Activated naive CD8-positive, alpha-beta T cell treated with anti-CD3 and anti-CD28 coated beads for 36 hours (primary cell): ENCODE data around the gene TPRA1. TPM values are rescaled to one million over a fixed set of nuclear protein-coding genes. Genes with fewer than 3 reads are reported as not detected.
"Not testable (repeated sequence)": the region's sequence is repeated elsewhere in the genome, so short reads cannot be mapped to it uniquely, and the experiment has no call there.

Source experiments
- DNase-seq: peaks from one replicate; pipeline ENCODE4 v3.0.0; 2021
- H3K27ac Mint-ChIP-seq: one replicate; pipeline ENCODE4 v1.8.0; 2022; ENCODE audit warnings: mild to moderate bottlenecking, moderate library complexity, mixed read lengths
- H3K27me3 Mint-ChIP-seq: one replicate; pipeline ENCODE4 v1.8.0; 2022; ENCODE audit warnings: mild to moderate bottlenecking, mixed read lengths
- H3K36me3 Mint-ChIP-seq: one replicate; pipeline ENCODE4 v1.8.0; 2021; ENCODE audit warnings: mild to moderate bottlenecking, mixed read lengths
- H3K4me1 Mint-ChIP-seq: one replicate; pipeline ENCODE4 v1.8.0; 2021; ENCODE audit warnings: mixed read lengths
- H3K4me3 Mint-ChIP-seq: one replicate; pipeline ENCODE4 v1.8.0; 2022; ENCODE audit warnings: mild to moderate bottlenecking, moderate library complexity, mixed read lengths
- H3K9me3 Mint-ChIP-seq: one replicate; pipeline ENCODE4 v1.8.0; 2022; ENCODE audit warnings: mixed read lengths
- total RNA-seq, 2 experiments: library from RNA; stranded (reverse); gene quantifications; one replicate each; pipeline ENCODE4 v1.2.3, GENCODE V29; 2021

TPRA1 gene
- total RNA-seq, 2 experiments from 2014 or later, result 29.4 to 32.3 TPM

DNA sequence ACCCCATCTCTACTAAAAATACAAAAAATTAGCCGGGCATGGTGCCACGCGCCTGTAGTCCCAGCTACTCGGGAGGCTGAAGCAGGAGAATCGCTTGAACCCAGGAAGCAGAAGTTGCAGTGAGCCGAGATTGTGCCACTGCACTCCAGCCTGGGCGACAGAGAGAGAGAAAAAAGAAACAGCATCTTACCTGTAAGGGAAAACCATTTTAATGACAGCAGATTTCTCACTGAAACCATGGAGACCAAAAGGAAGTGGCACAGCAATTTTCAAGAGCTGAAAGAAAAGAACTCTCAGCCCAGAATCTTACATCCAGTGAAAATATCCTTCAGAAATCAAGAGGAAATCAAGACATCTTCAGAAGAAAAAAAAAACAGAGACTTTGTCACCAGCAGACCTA lies 59.7 kb downstream of the TPRA1 start:
- H3K27ac Mint-ChIP-seq, DNase-seq, H3K4me1 Mint-ChIP-seq, H3K4me3 Mint-ChIP-seq, H3K9me3 Mint-ChIP-seq, H3K36me3 Mint-ChIP-seq: not testable (repeated sequence)
- H3K27me3 Mint-ChIP-seq, result peaks cover 12% of the 10 kb centered on the region

DNA sequence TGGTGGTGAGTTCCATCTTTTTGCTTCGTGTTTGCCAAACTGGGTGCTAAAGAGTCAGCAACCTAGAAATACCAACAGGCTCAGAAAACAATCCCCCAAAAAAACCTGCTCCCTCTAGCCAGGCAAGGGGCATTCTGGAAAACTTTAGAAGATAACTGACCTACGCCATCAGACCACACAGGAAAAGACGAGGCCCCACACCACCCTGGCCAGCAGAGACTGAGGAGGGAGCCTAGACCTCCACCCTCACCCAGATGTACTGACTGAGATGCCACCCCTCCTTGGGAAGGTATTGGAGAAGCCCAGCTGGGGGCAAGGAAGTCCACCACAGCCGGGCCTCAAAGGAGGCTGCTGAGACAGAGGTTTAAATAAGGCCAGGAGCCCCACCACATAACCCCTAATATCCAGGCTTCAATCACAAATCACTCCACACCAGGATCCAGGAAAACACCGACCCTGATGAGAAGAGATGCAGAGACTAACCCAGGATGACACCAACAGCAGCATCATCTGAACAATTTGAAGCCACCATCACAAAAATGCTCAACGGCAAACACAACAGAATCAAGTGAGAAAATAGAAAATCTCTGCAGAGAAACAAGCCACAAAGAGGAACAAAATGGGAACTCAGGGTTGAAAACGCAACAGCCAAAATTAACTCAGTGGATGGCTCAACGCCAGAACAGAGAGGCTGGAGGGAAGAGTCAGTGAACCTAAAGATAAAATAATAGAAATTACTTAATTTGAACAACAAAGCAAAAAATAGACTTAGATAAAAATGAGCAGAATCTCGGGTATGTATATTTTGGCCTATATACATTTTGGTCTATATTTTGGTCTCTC lies 61.0 kb downstream of the TPRA1 start:
- Mint-ChIP-seq H3K9me3 (no peaks in the 10 kb centered on the region), H3K4me3 (no peak overlapping the region)
- DNase-seq, result no peak

DNA sequence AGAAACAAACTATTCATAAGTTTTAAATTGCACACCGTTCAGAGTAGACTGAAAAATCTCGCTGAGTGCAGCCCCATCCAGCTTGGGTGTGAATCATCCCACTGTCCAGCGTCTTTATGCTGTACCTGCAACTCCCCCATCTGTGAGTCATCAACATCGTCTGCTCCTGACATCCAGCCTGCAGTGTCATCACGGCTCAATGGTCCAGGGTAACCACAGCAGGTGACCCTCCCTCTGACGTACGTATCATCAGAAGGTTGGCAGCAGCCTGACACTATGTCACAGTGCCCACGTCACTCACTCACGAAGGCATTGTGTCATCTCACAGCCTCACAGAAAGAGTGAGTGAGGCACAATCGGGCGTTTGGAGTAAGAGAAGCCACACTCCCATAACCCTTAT lies 65.2 kb downstream of the TPRA1 start:
- Mint-ChIP-seq H3K4me1 (no peaks in the 10 kb centered on the region), H3K9me3 (peaks cover 3% of the 10 kb centered on the region), H3K27me3 (peaks cover 29% of the 10 kb centered on the region), H3K36me3 (no peaks in the 10 kb centered on the region), H3K4me3 (no peak overlapping the region), H3K27ac (no peak overlapping the region)
- no peak for DNase-seq

More for the DNA sequence above, 61.0 kb downstream of the TPRA1 start:
- Mint-ChIP-seq H3K27me3 (peaks cover 22% of the 10 kb centered on the region), H3K27ac (no peak overlapping the region), H3K4me1 (no peaks in the 10 kb centered on the region), H3K36me3 (no peaks in the 10 kb centered on the region)

DNA sequence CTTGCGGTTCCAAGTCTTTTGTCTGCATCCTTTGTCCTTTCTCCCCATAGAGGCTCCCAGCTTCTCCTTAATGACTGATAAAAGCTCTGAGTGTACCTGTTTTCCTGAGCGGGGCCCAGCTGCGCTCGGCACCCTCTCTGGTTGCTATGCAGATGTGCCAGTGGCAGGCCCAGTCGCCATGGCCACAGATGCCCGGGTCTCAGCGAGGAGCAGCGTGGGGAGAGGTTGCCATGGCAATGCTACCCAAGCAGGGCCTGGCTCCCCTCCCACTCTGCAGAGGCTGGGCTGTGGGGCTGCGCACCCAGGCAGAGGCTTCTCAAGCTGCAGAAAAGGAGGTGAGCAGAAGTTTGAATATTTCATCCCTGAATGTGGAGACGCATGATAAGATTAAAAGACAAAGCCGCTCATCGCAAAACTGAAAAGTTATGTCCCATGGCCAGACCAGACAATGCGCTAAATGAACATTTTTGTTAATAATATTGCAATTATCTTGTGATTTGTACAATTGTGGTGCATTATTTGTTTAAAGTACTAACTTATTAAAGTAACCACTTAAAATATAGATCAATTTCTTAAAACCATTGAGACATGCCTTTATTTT lies 66.1 kb downstream of the TPRA1 start:
- DNase-seq, result no peak
- H3K9me3 Mint-ChIP-seq, result peaks cover 3% of the 10 kb centered on the region
- H3K36me3 Mint-ChIP-seq, result no peaks in the 10 kb centered on the region
- no peaks in the 10 kb centered on the region for H3K4me1 Mint-ChIP-seq
- peaks cover 32% of the 10 kb centered on the region for H3K27me3 Mint-ChIP-seq
- H3K4me3 Mint-ChIP-seq, result no peak overlapping the region
- H3K27ac Mint-ChIP-seq, result no peak overlapping the region

Other genes starting within 250 kb of the TPRA1 start
- gene MCM2, start 7.7 kb upstream of the TPRA1 start, total RNA-seq, result 100 to 1,000 TPM; 311 to 325 TPM
- gene PODXL2, start 38.5 kb upstream of the TPRA1 start, total RNA-seq, result 1 to 10 TPM; 1.3 to 1.7 TPM
- 1 to 10 TPM; 6.8 to 8.0 TPM for gene ABTB1, start 82.2 kb upstream of the TPRA1 start, total RNA-seq
- under 1 TPM; 0.28 to 0.29 TPM for gene MGLL, start 231.8 kb upstream of the TPRA1 start, total RNA-seq